ENCODE measurements around the gene STARD7.

The STARD7 gene

DNA sequence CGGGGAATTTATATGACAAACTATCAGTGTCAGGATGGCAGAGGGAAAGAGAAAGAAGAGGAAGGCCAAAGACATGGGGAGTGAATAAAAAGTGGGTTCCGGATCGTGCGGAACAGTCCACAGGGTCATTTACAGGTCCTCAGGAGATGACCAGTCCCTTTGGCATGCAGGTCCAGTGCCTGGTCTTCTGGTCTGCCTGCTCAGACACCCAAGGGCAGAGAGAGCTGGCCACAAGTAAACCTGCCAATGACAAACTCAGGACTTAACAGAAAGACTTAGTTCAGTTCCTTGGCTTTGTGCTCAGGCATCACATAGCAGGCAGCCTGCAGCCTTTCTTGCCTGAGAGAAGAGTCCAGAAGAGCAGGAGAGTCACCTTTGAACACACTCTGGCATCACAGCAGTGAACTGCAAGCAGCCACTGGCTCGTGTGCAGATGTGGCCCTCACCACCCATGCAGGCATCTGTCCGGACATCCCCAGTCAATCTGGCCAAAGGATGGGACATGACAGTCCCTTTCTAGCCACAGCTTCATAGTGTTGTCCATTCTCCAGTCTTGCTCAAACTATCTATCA lies 43.2 kb upstream of the STARD7 start:
- Histone ChIP-seq H3K4me3 (ENCODE audit: low read depth, low read length) (no peak overlapping the region), H3K36me3 (no peaks in the 10 kb centered on the region; the same call in 1 of the 2 replicates), H3K27me3 (no peaks in the 10 kb centered on the region), H3K4me1 (no peaks in the 10 kb centered on the region), H3K9me3 (no peaks in the 10 kb centered on the region)
- TF ChIP-seq, protein P1, sequence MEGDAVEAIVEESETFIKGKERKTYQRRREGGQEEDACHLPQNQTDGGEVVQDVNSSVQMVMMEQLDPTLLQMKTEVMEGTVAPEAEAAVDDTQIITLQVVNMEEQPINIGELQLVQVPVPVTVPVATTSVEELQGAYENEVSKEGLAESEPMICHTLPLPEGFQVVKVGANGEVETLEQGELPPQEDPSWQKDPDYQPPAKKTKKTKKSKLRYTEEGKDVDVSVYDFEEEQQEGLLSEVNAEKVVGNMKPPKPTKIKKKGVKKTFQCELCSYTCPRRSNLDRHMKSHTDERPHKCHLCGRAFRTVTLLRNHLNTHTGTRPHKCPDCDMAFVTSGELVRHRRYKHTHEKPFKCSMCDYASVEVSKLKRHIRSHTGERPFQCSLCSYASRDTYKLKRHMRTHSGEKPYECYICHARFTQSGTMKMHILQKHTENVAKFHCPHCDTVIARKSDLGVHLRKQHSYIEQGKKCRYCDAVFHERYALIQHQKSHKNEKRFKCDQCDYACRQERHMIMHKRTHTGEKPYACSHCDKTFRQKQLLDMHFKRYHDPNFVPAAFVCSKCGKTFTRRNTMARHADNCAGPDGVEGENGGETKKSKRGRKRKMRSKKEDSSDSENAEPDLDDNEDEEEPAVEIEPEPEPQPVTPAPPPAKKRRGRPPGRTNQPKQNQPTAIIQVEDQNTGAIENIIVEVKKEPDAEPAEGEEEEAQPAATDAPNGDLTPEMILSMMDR (IDR thresholded peaks at IDR 0.05; ENCODE audit: low read depth, low read length), result no peak
- DNase-seq, result peak; percentile 53

DNA sequence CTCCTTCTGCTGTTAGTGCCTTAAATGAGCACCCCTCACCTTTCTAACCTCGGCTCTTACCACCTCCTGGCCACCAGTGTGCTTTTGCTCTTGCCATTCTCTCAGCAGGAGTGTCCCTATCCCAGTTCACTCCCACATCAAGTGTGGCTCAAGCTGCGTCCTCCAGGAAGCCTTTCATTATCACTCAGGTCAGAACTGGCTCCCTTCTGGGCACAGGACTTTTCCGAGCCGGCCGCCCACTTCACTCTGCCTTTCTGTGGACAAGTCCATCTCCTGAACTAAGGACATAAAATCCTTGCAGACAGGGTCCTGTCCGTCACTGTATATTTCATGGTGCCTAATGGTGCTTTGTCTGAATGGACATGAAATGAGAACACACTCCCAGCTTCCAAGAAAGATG lies 41.6 kb upstream of the STARD7 start:
- Histone ChIP-seq H3K36me3 (no peaks in the 10 kb centered on the region; the same call in 1 of the 2 replicates), H3K4me3 (ENCODE audit: low read depth, low read length) (no peak overlapping the region), H3K27me3 (no peaks in the 10 kb centered on the region), H3K4me1 (no peaks in the 10 kb centered on the region), H3K9me3 (no peaks in the 10 kb centered on the region)
- no peak for DNase-seq
- TF ChIP-seq, protein P1 (IDR thresholded peaks at IDR 0.05; ENCODE audit: low read depth, low read length), result no peak

DNA sequence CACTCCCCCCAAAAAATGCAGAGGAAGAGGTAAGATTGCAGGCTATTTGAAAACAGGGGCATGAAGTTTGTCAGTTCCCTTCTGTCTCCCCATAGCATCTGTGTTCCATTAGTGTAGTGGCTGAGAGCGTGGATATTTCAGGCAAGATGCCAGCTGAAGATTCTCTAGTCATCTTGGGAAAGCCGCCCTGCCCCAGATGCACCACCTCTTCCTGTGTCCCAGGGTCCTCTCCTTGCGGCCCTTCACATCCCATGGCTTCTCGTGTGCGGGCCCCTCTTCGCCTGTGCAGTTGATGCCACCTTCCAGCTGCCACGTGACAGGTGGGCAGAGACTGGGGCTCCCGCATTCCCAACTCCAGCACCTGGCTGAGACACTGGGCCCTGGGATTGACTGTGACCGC lies 41.0 kb upstream of the STARD7 start:
- H3K36me3 ChIP-seq, result no peaks in the 10 kb centered on the region; the same call in 1 of the 2 replicates
- DNase-seq, result no peak
- no peaks in the 10 kb centered on the region for H3K4me1 ChIP-seq
- no peak overlapping the region for H3K4me3 ChIP-seq (ENCODE audit: low read depth, low read length)
- TF ChIP-seq, protein P1 (IDR thresholded peaks at IDR 0.05; ENCODE audit: low read depth, low read length), result no peak
- no peaks in the 10 kb centered on the region for H3K27me3 ChIP-seq
- H3K9me3 ChIP-seq, result no peaks in the 10 kb centered on the region

DNA sequence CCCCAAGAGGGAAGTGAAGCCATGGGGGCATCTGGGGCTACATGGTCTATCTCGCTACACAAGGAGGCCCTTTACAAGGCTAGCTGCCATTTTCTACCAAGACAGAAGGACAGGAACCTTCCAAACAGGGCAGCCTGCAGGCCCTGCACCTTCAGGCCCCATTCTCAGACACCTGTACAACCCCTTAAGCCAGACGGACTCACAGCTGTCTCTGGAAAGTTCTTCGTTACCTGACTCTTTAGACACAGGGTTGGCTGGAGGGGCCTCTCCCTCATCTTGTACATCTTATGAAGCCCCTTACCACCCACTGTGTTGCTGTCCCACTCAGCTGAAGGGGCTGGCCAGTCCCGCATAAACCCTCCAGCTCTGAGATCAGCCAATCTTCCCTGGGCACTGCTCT lies 40.0 kb upstream of the STARD7 start:
- no peak for DNase-seq
- H3K27me3 ChIP-seq, result no peaks in the 10 kb centered on the region
- no peaks in the 10 kb centered on the region for H3K4me1 ChIP-seq
- no peak overlapping the region for H3K4me3 ChIP-seq (ENCODE audit: low read depth, low read length)
- TF ChIP-seq, protein P1 (IDR thresholded peaks at IDR 0.05; ENCODE audit: low read depth, low read length), result no peak
- H3K9me3 ChIP-seq, result no peaks in the 10 kb centered on the region
- no peaks in the 10 kb centered on the region for H3K36me3 ChIP-seq

DNA sequence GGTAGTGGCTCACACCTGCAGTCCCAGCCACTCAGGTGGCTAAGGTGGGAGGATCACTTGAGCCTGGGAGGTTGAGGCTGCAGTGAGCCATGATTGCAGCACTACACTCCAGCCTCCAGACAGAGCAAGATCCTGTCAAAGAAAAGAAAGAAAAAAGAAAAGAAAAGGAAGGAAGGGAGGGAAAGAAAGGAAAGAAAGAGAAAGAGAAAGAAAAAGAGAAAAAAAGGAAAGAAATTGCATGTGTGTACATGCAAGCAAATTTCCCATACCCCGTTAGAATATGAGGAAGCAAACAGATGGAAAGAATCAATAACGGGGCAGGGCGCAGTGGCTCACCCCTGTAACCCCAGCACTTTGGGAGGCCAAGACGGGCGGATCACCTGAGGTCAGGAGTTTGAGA lies 39.3 kb upstream of the STARD7 start:
- no peak overlapping the region for H3K4me3 ChIP-seq (ENCODE audit: low read depth, low read length)
- no peaks in the 10 kb centered on the region for H3K36me3 ChIP-seq
- H3K9me3 ChIP-seq, result no peaks in the 10 kb centered on the region
- TF ChIP-seq, protein P1 (IDR thresholded peaks at IDR 0.05; ENCODE audit: low read depth, low read length), result no peak
- no peaks in the 10 kb centered on the region for H3K27me3 ChIP-seq
- DNase-seq, result no peak
- no peaks in the 10 kb centered on the region for H3K4me1 ChIP-seq

DNA sequence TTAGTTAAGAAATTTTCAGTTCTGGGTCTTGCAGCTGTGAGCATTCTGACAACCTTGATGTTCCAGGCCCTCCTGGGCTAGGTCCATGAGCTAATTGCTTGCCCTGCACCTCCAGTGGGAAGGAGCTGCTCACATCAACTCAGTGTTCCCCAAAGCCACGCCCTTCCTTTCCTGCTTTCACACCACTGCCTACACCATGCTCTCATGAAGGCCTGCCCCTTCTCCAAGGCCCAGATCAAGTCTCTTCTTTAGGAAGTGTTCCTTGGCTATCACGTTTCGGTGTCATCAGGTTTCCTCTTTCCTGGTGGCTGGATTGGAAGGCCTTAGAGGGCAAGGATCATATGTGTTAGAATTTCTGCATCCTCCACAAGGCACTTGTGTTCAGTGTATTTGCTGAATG lies 38.4 kb upstream of the STARD7 start:
- no peaks in the 10 kb centered on the region for H3K9me3 ChIP-seq
- H3K4me3 ChIP-seq (ENCODE audit: low read depth, low read length), result no peak overlapping the region
- H3K27me3 ChIP-seq, result no peaks in the 10 kb centered on the region
- DNase-seq, result no peak
- TF ChIP-seq, protein P1 (IDR thresholded peaks at IDR 0.05; ENCODE audit: low read depth, low read length), result no peak
- H3K36me3 ChIP-seq, result no peaks in the 10 kb centered on the region
- no peaks in the 10 kb centered on the region for H3K4me1 ChIP-seq
